H9 (cell line): ENCODE results near the gene GJB4. TPM values are rescaled to one million over a fixed set of nuclear protein-coding genes. Genes with fewer than 3 reads are reported as not detected.

Source experiments
- DNase-seq: peaks from one replicate; pipeline ENCODE4 v3.0.0-alpha.2; 2017
- H2AFZ ChIP-seq: one replicate; pipeline ENCODE4 v1.6.1; 2013; ENCODE audit warnings: mild to moderate bottlenecking, low read length, control low read depth, moderate library complexity
- H2AK5ac ChIP-seq: 2 replicates; pipeline ENCODE4 v1.6.1; 2013; ENCODE audit warnings: low read length, control low read depth, mixed read lengths; ENCODE audit not compliant: insufficient read length
- H2BK120ac ChIP-seq: one replicate; pipeline ENCODE4 v1.6.1; 2013; ENCODE audit warnings: low read depth, mild to moderate bottlenecking, low read length, control low read depth, inconsistent platforms; ENCODE audit not compliant: poor library complexity, severe bottlenecking
- H2BK12ac ChIP-seq: 2 replicates; pipeline ENCODE4 v1.6.1; 2013; ENCODE audit warnings: low read length, control low read depth, mixed read lengths, low read depth; ENCODE audit not compliant: insufficient read length
- H2BK15ac ChIP-seq: 2 replicates; pipeline ENCODE4 v1.6.1; 2013; ENCODE audit warnings: low read depth, low read length, control low read depth
- H2BK20ac ChIP-seq: one replicate; pipeline ENCODE4 v1.6.1; 2013; ENCODE audit warnings: low read depth, mild to moderate bottlenecking, low read length, control low read depth, inconsistent platforms; ENCODE audit not compliant: poor library complexity, severe bottlenecking
- H2BK5ac ChIP-seq: 2 replicates; pipeline ENCODE4 v1.6.1; 2013; ENCODE audit warnings: low read length, control low read depth, mixed read lengths; ENCODE audit not compliant: insufficient read length
- H3K14ac ChIP-seq: 2 replicates; pipeline ENCODE4 v1.6.1; 2013; ENCODE audit warnings: low read length, control low read depth; ENCODE audit not compliant: insufficient read depth
- H3K18ac ChIP-seq: 2 replicates; pipeline ENCODE4 v1.6.1; 2013; ENCODE audit warnings: low read depth, mild to moderate bottlenecking, mixed read lengths, low read length, control low read depth; ENCODE audit not compliant: insufficient read length
- H3K23ac ChIP-seq: 2 replicates; pipeline ENCODE4 v1.6.1; 2013; ENCODE audit warnings: low read length, control low read depth, mixed read lengths, low read depth; ENCODE audit not compliant: insufficient read length
- H3K23me2 ChIP-seq: 2 replicates; pipeline ENCODE4 v1.6.1; 2013; ENCODE audit warnings: low read depth, mild to moderate bottlenecking, mixed read lengths, low read length, control low read depth; ENCODE audit not compliant: insufficient read length, poor library complexity, severe bottlenecking
- H3K27ac ChIP-seq: 2 replicates; pipeline ENCODE4 v1.5.1; 2013; ENCODE audit warnings: low read length, control low read depth, mixed read lengths, low read depth; ENCODE audit not compliant: insufficient read length
- H3K27me3 ChIP-seq: 2 replicates; pipeline ENCODE4 v1.6.1; 2013; ENCODE audit warnings: low read length, control low read depth, inconsistent platforms; ENCODE audit not compliant: insufficient read depth
- H3K4ac ChIP-seq: 2 replicates; pipeline ENCODE4 v1.6.1; 2013; ENCODE audit warnings: low read depth, mild to moderate bottlenecking, control low read depth, inconsistent platforms, low read length, moderate library complexity
- H3K4me1 ChIP-seq: 2 replicates; pipeline ENCODE4 v1.6.1; 2013; ENCODE audit warnings: low read length, control low read depth, inconsistent platforms; ENCODE audit not compliant: insufficient read depth
- H3K4me2 ChIP-seq: 2 replicates; pipeline ENCODE4 v1.6.1; 2013; ENCODE audit warnings: low read length, control low read depth, mixed read lengths; ENCODE audit not compliant: insufficient read length, insufficient read depth
- H3K56ac ChIP-seq: 2 replicates; pipeline ENCODE4 v1.6.1; 2013; ENCODE audit warnings: low read depth, mild to moderate bottlenecking, mixed read lengths, low read length, control low read depth; ENCODE audit not compliant: insufficient read length
- H3K79me1 ChIP-seq: 2 replicates; pipeline ENCODE4 v1.6.1; 2013; ENCODE audit warnings: low read depth, mild to moderate bottlenecking, moderate library complexity, low read length, control low read depth, inconsistent platforms; ENCODE audit not compliant: insufficient read depth, poor library complexity, severe bottlenecking
- H3K79me2 ChIP-seq: 2 replicates; pipeline ENCODE4 v1.6.1; 2013; ENCODE audit warnings: low read length, control low read depth, inconsistent platforms; ENCODE audit not compliant: insufficient read depth
- H3K9ac ChIP-seq: 2 replicates; pipeline ENCODE4 v1.6.1; 2013; ENCODE audit warnings: low read length, control low read depth, mixed read lengths; ENCODE audit not compliant: insufficient read length; ENCODE audit errors: extremely low read depth
- H3K9me3 ChIP-seq: one replicate; pipeline ENCODE4 v1.6.1; 2013; ENCODE audit warnings: low read depth, low read length, inconsistent platforms; ENCODE audit not compliant: control insufficient read depth
- H3T11ph ChIP-seq: one replicate; pipeline ENCODE4 v1.6.1; 2013; ENCODE audit warnings: mild to moderate bottlenecking, low read length, control low read depth, inconsistent platforms
- H4K20me1 ChIP-seq: one replicate; pipeline ENCODE4 v1.6.1; 2013; ENCODE audit not compliant: control insufficient read depth, insufficient read length, insufficient read depth
- H4K5ac ChIP-seq: 2 replicates; pipeline ENCODE4 v1.6.1; 2013; ENCODE audit warnings: low read depth, mild to moderate bottlenecking, mixed read lengths, low read length, control low read depth; ENCODE audit not compliant: insufficient read length
- H4K8ac ChIP-seq: replicated peaks from 2 replicates; pipeline ENCODE4 v1.6.1; 2013; ENCODE audit warnings: low read length, control low read depth, mixed read lengths, low read depth; ENCODE audit not compliant: insufficient read length
- H4K91ac ChIP-seq: 2 replicates; pipeline ENCODE4 v1.6.1; 2013; ENCODE audit warnings: low read depth, mild to moderate bottlenecking, moderate library complexity, mixed read lengths, low read length, control low read depth; ENCODE audit not compliant: insufficient read length
- H3K27ac Mint-ChIP-seq, 3 experiments: 2 replicates in 2 of 3; 3 replicates in 1 of 3; pipeline ENCODE4 v1.8.0; 2020 to 2021; ENCODE audit warnings: mixed read lengths in 3 of 3, mild to moderate bottlenecking in 1 of 3, moderate library complexity in 1 of 3
- H3K27me3 Mint-ChIP-seq: 2 replicates; pipeline ENCODE4 v1.8.0; 2021; ENCODE audit warnings: low read depth, mild to moderate bottlenecking, moderate library complexity, mixed read lengths
- H3K36me3 Mint-ChIP-seq, 3 experiments: 2 replicates in 2 of 3; 3 replicates in 1 of 3; pipeline ENCODE4 v1.8.0; 2020 to 2021; ENCODE audit warnings: low read depth in 3 of 3, mixed read lengths in 3 of 3; ENCODE audit not compliant: insufficient read depth in 1 of 3
- H3K4me1 Mint-ChIP-seq, 2 experiments: 2 replicates each; pipeline ENCODE4 v1.8.0; 2020; ENCODE audit warnings: mixed read lengths in 2 of 2
- H3K4me3 Mint-ChIP-seq, 2 experiments: 2 replicates in 1 of 2; 3 replicates in 1 of 2; pipeline ENCODE4 v1.8.0; 2020 to 2021; ENCODE audit warnings: mild to moderate bottlenecking in 2 of 2, mixed read lengths in 2 of 2, moderate library complexity in 1 of 2
- H3K9me3 Mint-ChIP-seq, 2 experiments: 2 replicates in 1 of 2; 3 replicates in 1 of 2; pipeline ENCODE4 v1.8.0; 2020; ENCODE audit warnings: mild to moderate bottlenecking in 2 of 2, mixed read lengths in 2 of 2, moderate library complexity in 1 of 2
- CTCF ChIP-seq: fragments of 200-600 bp; sonication (generic); conservative IDR thresholded peaks from 3 replicates; pipeline ENCODE4 v1.8.0; 2021; ENCODE audit warnings: antibody characterized with exemption, mild to moderate bottlenecking
- WGBS: extraction: QIAGEN DNeasy Blood & Tissue Kit; methylation state at CpG from one replicate; pipeline ENCODE4 v1.1.7; 2013; ENCODE audit warnings: missing lambda C conversion rate, low lambda C conversion rate, mixed read lengths; ENCODE audit not compliant: insufficient read length; ENCODE audit errors: extremely low coverage; 5-methylcytosine and 5-hydroxymethylcytosine counted together
- total RNA-seq: library from RNA; stranded (reverse); gene quantifications from 2 replicates; pipeline ENCODE4 v1.2.1, GENCODE V29; 2021

GJB4 gene
- total RNA-seq, 1 experiment from 2014 or later, result not detected

- no CpG with 5 or more reads among the region's 13 CpGs for WGBS
- Histone ChIP-seq H3T11ph (no peak overlapping the region), H2BK15ac (no peak overlapping the region), H2BK20ac (no peak overlapping the region), H3K23ac (no peak overlapping the region), H3K9ac (no peak overlapping the region), H3K4me2 (no peak overlapping the region), H3K4ac (no peak overlapping the region), H3K14ac (no peak overlapping the region), H3K79me1 (no peaks in the 10 kb centered on the region), H3K79me2 (no peaks in the 10 kb centered on the region), H2BK120ac (no peak overlapping the region), H3K27me3 (no peaks in the 10 kb centered on the region), H3K23me2 (no peaks in the 10 kb centered on the region), H3K56ac (no peak overlapping the region), H4K8ac (no peak overlapping the region), H4K5ac (no peak overlapping the region), H2AK5ac (no peak overlapping the region), H3K4me1 (peaks cover 6% of the 10 kb centered on the region; the same call in 1 of the 2 replicates), H3K18ac (no peak overlapping the region), H2BK5ac (no peak overlapping the region), H4K91ac (no peak overlapping the region), H3K9me3 (no peaks in the 10 kb centered on the region), H4K20me1 (no peaks in the 10 kb centered on the region), H3K27ac (no peak overlapping the region), H2AFZ (no peak overlapping the region), H2BK12ac (no peak overlapping the region)
- H3K9me3 Mint-ChIP-seq, result no peaks in the 10 kb centered on the region; a peak in 1 of 5 replicates
- TF ChIP-seq CTCF, result no peak
- peaks cover 6% of the 10 kb centered on the region for H3K27me3 Mint-ChIP-seq
- H3K36me3 Mint-ChIP-seq, result no peaks in the 10 kb centered on the region; a peak in 1 of 7 replicates
- H3K27ac Mint-ChIP-seq, result no peak overlapping the region
- no peak overlapping the region for H3K4me3 Mint-ChIP-seq
- DNase-seq, result no peak
- peaks cover 22 to 24% of the 10 kb centered on the region in 2 experiments for H3K4me1 Mint-ChIP-seq
These were observed 2.3 kb downstream of the GJB4 start for GRCh38 chr1:34761776-34762307.
